WTC11 (cell line): ENCODE measurements around the gene PHLDA3.

Source experiments
- ATF2 ChIP-seq: sonication (generic); formaldehyde crosslinking; IDR thresholded peaks from 2 replicates; pipeline ENCODE4 v1.8.1; 2022; ENCODE audit warnings: low read depth, missing genetic modification reagents, borderline replicate concordance
- CREM ChIP-seq: sonication (generic); formaldehyde crosslinking; IDR thresholded peaks from 2 replicates; pipeline ENCODE4 v1.8.1; 2022; ENCODE audit warnings: mild to moderate bottlenecking, missing genetic modification reagents, moderate library complexity
- CTCF ChIP-seq: fragments of 200-600 bp; IDR thresholded peaks from 2 replicates; pipeline ENCODE4 v1.8.0; 2022; ENCODE audit warnings: antibody characterized with exemption
- EMX1 ChIP-seq: fragments of 250-450 bp; sonication (Bioruptor Pico); IDR thresholded peaks from 2 replicates; pipeline ENCODE4 v1.8.0; 2021; ENCODE audit warnings: mild to moderate bottlenecking
- FOXP1 ChIP-seq: sonication (generic); formaldehyde crosslinking; IDR thresholded peaks from 2 replicates; pipeline ENCODE4 v1.8.0; 2022; ENCODE audit warnings: missing genetic modification reagents, mild to moderate bottlenecking, moderate library complexity, borderline replicate concordance
- HMGXB4 ChIP-seq: sonication (generic); formaldehyde crosslinking; IDR thresholded peaks from 2 replicates; pipeline ENCODE4 v1.8.1; 2023; ENCODE audit warnings: mild to moderate bottlenecking, moderate library complexity, missing genetic modification reagents
- NFE2L1 ChIP-seq: sonication (generic); formaldehyde crosslinking; IDR thresholded peaks from 2 replicates; pipeline ENCODE4 v1.8.1; 2023; ENCODE audit warnings: missing genetic modification reagents
- PRDM15 ChIP-seq: sonication (generic); formaldehyde crosslinking; IDR thresholded peaks from 2 replicates; pipeline ENCODE4 v1.8.0; 2022; ENCODE audit warnings: missing genetic modification reagents
- PREB ChIP-seq: sonication (generic); formaldehyde crosslinking; IDR thresholded peaks from 2 replicates; pipeline ENCODE4 v1.8.1; 2022; ENCODE audit warnings: mild to moderate bottlenecking, missing genetic modification reagents, moderate library complexity, borderline replicate concordance
- TEAD4 ChIP-seq: sonication (generic); formaldehyde crosslinking; IDR thresholded peaks from 2 replicates; pipeline ENCODE4 v1.8.0; 2022; ENCODE audit warnings: mild to moderate bottlenecking, missing genetic modification reagents

GRCh38 chr1:201483373-201483949 is 14.5 kb upstream of the PHLDA3 start:
- TF ChIP-seq CTCF (no peak), FOXP1 (no peak), HMGXB4 (CRISPR knock-in tag) (no peak), EMX1 (no peak), PREB (CRISPR knock-in tag) (no peak), TEAD4 (CRISPR knock-in tag) (no peak), CREM (CRISPR knock-in tag) (no peak), ATF2 (CRISPR knock-in tag) (no peak), PRDM15 (CRISPR knock-in tag) (no peak), NFE2L1 (CRISPR knock-in tag) (no peak)
